Sigmoid colon (tissue), 4 donors: Measurements from ENCODE around the gene ITPK1.

Source experiments
- CTCF ChIP-seq, 4 experiments: fragments of 450-650 bp in 3 of 4; fragments of 200-600 bp in 1 of 4; IDR thresholded peaks; one replicate each; pipeline ENCODE4 v1.5.1; 2016 to 2019; ENCODE audit warnings: antibody characterized with exemption in 4 of 4, mild to moderate bottlenecking in 3 of 4, moderate library complexity in 2 of 4
- POLR2A ChIP-seq, 2 donors: fragments of 450-650 bp; IDR thresholded peaks; one replicate each; pipeline ENCODE4 v1.6.1; 2016; ENCODE audit warnings: antibody characterized with exemption in 2 of 2, mild to moderate bottlenecking in 2 of 2, moderate library complexity in 2 of 2
- POLR2AphosphoS5 ChIP-seq, 4 donors: sonication (generic); formaldehyde crosslinking; IDR thresholded peaks; one replicate each; pipeline ENCODE4 v1.6.1; 2017; ENCODE audit warnings: antibody characterized with exemption in 4 of 4

- TF ChIP-seq POLR2A (IDR thresholded peaks at IDR 0.05), result no peak
- no peak for TF ChIP-seq POLR2AphosphoS5 (IDR thresholded peaks at IDR 0.05)
- TF ChIP-seq CTCF (IDR thresholded peaks at IDR 0.05), result no peak
These were observed 162.2 kb downstream of the ITPK1 start for GRCh38 chr14:92953526-92953925.
